Measurements from ENCODE around the gene PDE3A.

PDE3A gene

DNA sequence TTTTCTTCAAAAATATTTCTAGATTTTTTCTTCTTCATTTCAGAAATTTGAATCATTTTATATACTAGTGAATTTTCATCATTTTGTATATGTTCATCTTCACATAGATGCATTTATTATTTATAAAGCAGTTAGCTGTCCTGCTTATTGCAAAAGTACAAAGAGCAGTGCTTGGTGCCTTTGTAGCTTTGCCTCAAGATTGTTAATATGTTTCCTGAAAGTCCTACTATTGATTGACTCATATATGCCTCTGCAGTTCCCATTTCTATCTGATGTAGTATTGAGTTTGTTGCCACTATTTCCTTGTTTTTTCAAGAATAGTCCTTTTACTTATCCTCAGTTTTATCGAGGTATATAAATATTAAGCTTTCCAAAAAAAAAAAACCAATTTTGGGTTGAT is 89.7 kb downstream of the PDE3A start:
- no peak for DNase-seq (ENCODE audit: low spot score)

DNA sequence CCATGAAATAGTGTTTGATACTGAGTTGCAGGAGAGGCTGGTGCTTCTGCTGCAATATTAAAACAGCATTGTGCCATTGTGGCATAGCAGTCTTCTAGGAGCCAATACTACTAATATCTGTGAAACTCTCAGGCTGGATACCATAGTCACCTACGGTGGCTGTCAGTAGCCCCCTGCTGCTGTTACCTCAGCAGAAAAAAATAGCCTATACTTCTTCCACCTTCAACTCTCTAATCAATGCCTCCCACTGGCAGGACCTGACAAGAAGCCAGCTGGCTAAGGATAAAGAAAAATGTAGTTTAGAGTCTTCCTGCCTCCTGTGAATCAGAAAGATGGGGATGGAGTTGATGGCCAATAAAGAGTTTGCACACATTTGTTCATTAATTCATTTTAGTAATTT is 91.6 kb downstream of the PDE3A start:
- DNase-seq (ENCODE audit: low spot score), result no peak

GRCh38 chr12:20460956-20461355 is 92.6 kb downstream of the PDE3A start:
- DNase-seq (ENCODE audit: low spot score), result no peak

GRCh38 chr12:20463913-20464524 is 95.7 kb downstream of the PDE3A start:
- peak; percentile 35 for DNase-seq (ENCODE audit: low spot score)

- DNase-seq (ENCODE audit: low spot score), result no peak
These were observed 101.0 kb downstream of the PDE3A start for GRCh38 chr12:20469300-20469699.

DNA sequence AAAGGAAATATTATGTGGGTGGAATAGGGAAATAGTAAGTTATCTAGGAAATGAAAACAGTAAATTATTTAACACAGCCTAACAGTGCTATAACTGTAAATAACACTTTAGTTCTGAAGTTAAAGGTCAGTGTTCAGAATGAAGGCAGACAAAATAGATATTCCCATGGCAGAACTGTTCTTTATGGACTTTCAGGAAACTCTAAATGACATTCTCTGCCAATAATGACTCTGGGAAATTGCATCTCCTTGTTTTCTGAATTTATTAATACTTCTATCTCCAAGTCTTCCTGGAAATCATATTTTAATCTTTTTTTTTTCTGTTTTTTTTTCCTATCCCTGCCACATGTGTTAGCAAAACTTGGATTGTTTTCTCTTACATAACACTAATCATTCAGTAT is 101.4 kb downstream of the PDE3A start:
- DNase-seq (ENCODE audit: low spot score), result no peak

DNA sequence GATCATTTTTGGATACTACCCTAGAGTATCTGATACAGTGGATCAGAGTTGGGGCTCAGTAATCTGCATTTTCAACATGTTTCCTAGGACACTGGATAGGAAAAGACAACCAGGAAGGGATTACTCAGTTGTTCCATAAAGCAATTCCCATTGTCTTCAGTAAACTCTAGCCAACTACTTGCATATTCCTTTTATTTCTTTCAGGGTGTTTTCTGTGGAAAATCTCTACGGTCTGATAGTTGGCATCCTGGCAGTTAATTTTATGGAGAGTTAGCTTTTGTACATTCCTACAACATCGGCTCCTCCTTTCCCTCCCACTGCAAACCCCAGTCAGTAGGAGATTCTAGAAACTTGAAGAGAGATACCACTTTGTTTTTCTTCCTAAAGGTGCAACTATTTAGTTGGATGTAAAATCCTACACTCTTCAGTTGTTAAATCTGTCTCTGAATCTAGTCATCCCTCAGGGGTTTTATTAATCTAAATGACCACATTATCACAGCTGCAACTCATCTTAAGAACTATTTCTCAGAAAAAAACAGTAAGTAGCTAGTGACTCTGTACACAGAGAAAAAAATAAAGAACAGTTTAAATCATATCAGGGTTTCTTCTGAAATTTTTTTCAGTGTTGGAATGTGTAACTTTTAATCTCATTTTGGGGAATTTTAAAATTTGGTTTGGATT is 103.9 kb downstream of the PDE3A start:
- DNase-seq (ENCODE audit: low spot score), result no peak

- DNase-seq (ENCODE audit: low spot score), result no peak
These were observed 104.8 kb downstream of the PDE3A start for GRCh38 chr12:20473133-20473532.

GRCh38 chr12:20474016-20474415 is 105.7 kb downstream of the PDE3A start:
- DNase-seq (ENCODE audit: low spot score), result no peak

DNA sequence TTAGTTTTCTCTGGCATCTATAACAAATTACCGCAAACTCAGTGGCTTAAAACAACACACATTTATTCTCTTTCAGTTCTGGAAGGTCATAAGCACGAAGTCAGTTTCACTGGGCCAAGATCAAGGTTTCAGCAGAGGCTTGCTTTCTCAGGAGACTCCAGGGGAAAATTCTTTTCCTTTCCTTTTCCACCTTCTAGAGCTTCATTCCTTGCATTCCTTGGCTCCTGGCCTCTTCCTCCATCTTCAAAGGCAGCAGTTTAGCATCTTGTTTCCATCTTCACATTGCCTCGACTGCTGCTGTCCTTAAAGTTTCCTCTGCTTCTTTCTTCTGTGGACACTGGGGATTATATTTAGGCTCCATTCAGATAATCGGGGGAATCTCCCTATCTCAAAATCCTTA is 106.1 kb downstream of the PDE3A start:
- no peak for DNase-seq (ENCODE audit: low spot score)

DNA sequence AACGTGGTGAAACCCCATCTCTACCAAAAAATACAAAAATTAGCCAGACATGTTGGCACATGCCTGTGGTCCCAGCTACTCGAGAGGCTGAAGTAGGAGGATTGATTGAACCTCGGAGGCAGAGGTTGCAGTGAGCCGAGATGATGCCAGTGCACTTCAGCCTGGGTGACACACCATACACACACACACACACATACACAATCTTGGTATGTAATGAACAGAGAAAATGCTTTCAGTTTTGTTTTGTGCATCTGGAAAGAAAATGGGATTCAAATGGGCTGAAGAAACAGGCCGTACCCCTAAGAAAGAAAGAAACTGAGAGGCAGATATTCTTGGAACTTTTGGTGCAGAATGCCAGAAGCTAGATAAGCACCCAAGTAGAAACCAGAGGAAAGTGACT is 107.2 kb downstream of the PDE3A start:
- no peak for DNase-seq (ENCODE audit: low spot score)

DNA sequence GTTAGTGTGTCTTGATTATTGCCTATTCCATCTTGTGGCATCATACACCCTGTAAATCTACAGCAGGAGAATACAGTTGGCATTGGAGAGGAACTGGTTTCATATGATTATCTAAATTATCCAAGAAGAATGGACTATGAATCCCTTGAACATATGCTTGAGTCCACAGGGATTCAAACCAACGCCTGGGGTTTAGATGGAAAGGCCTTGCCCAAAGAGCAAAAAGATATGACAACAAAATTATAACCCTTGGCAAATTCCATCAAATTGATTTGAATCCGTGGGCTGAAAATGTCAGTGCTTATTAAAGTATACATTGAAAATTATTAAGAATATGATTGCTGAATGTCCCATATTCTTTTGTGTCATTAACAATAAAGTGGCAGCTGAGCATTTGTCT is 108.2 kb downstream of the PDE3A start:
- DNase-seq (ENCODE audit: low spot score), result no peak

DNA sequence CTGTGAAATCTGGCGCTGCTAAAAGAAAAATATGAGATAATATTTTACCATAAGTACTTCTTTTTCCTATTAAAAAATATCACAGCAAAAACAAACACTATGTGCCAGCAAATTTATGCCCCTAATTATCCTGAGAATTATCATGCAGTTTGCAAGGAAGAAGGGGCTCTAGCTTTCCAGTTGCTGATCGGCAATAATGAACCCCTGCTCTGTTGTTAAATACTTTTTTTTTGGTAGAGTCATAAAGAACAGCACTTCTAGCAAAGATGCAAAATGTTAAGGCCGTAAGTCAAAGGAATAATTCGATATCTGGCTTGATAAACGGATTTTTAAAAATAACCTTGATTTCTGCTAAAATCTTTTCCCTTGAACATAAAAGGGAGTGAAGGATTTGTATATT is 108.9 kb downstream of the PDE3A start:
- DNase-seq (ENCODE audit: low spot score), result no peak

DNA sequence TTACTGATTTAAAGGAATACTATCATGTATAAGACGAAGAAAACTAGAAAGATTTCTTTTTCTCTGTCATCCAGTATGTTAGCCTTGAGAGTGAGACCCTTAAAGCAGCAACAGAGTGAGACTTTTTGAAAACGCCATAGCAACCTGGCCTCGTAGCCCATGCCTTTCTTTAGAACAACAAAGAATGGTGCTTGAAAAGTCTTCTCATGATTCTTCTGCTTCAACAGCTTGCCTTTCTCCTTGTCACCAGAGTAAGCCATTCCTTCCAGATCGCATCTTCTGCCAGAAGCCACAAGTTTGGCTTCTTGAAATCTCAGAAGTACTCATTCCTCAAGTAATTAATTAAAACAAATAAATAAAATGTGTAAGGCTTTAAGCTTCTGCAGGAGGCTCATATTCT is 109.3 kb downstream of the PDE3A start:
- no peak for DNase-seq (ENCODE audit: low spot score)

DNA sequence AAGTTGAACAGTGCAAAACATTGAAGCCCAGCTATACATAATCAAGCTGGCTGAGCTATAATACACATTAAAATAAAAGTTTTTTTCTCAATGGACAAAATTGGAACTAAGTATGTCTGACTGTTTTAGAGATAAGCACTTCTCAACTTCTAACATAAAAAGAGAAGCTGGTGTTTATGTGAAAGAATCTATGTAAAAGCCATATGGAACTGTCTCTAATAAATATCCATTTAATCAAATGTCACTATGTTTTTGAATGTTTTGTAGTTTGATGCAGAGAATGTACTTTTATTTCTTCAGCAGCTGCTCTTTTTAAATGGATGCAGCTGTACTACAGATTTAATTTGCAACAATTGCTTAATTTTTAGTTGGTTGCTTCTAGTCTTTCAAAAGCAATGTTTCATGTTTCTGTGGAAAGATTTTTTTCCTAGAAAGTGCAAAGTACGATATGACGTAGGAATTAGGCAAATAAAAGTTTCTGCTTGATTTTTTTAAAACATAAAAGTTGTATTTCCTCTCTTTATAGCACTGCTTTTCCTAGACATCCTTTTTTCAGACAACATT is 114.2 kb downstream of the PDE3A start:
- DNase-seq (ENCODE audit: low spot score), result no peak

- no peak for DNase-seq (ENCODE audit: low spot score)
These were observed 115.4 kb downstream of the PDE3A start for GRCh38 chr12:20483776-20484175.

GRCh38 chr12:20486233-20486632 is 117.9 kb downstream of the PDE3A start:
- DNase-seq (ENCODE audit: low spot score), result no peak

- DNase-seq (ENCODE audit: low spot score), result no peak
These were observed 119.2 kb downstream of the PDE3A start for GRCh38 chr12:20487519-20487918.

DNA sequence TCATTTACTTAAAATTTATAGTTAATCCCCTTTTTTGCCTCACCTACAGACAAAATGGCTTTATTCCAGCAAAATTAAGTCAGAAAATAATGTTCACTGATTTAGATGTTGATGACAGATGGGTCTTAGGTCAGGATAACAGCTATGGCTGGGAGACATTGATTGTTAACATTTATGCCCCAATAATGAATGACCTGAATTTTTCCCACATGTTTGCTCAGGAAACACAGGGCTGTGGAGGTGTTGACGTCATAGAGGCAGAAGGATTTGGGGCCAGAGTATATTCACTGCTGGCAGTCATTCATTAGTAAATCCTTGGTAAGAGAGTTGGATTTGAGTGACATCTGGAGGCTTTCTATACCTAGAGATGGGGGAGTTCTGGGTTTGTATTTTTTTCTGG is 121.3 kb downstream of the PDE3A start:
- DNase-seq (ENCODE audit: low spot score), result no peak

GRCh38 chr12:20490213-20490612 is 121.9 kb downstream of the PDE3A start:
- DNase-seq (ENCODE audit: low spot score), result no peak

GRCh38 chr12:20491290-20491689 is 123.0 kb downstream of the PDE3A start:
- DNase-seq (ENCODE audit: low spot score), result no peak

DNA sequence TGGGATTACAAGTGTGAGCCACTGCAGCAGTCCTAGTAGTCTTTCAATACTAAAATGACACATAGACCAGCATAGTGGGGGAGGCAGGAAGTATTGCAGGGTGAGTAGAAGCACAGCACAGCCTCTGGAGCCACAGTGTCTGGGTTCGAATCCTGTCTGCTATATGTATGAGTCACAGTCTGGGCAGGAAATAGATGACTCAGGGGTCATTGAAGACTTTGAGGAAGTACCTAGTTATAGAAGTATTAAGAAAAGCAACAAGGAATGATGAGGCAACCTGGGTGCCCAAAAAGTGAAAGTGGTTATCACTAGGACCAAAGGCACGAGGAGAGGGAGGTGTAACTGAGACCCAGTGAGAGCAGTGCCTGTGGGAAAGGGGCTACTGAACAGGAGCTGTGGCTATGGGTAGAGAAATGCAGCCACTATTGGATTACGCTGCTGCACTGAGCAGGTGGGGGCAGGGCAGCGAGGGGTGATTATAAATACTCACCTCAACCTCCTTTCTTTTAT is 124.0 kb downstream of the PDE3A start:
- DNase-seq (ENCODE audit: low spot score), result peak; percentile 80

GRCh38 chr12:20493934-20494333 is 125.6 kb downstream of the PDE3A start:
- no peak for DNase-seq (ENCODE audit: low spot score)

- DNase-seq (ENCODE audit: low spot score), result no peak
These were observed 126.5 kb downstream of the PDE3A start for GRCh38 chr12:20494851-20495250.
